Activated CD8-positive, alpha-beta memory T cell treated with anti-CD3 and anti-CD28 coated beads for 24 hours (primary cell): ENCODE results near the gene CBFA2T2.

ENCODE experiments used
- DNase-seq: peaks from one replicate; pipeline ENCODE4 v3.0.0-alpha.2; 2020

Gene CBFA2T2

GRCh38 chr20:33656010-33656782, 166.3 kb downstream of the CBFA2T2 start:
- DNase-seq, result no peak

GRCh38 chr20:33656783-33657703, 167.1 kb downstream of the CBFA2T2 start:
- no peak for DNase-seq

- no peak for DNase-seq
Observed at GRCh38 chr20:33657704-33658095, 167.8 kb downstream of the CBFA2T2 start.

- DNase-seq, result no peak
Observed at GRCh38 chr20:33658510-33658909, 168.6 kb downstream of the CBFA2T2 start.

- DNase-seq, result no peak
Observed at GRCh38 chr20:33658929-33659328, 169.0 kb downstream of the CBFA2T2 start.

DNA sequence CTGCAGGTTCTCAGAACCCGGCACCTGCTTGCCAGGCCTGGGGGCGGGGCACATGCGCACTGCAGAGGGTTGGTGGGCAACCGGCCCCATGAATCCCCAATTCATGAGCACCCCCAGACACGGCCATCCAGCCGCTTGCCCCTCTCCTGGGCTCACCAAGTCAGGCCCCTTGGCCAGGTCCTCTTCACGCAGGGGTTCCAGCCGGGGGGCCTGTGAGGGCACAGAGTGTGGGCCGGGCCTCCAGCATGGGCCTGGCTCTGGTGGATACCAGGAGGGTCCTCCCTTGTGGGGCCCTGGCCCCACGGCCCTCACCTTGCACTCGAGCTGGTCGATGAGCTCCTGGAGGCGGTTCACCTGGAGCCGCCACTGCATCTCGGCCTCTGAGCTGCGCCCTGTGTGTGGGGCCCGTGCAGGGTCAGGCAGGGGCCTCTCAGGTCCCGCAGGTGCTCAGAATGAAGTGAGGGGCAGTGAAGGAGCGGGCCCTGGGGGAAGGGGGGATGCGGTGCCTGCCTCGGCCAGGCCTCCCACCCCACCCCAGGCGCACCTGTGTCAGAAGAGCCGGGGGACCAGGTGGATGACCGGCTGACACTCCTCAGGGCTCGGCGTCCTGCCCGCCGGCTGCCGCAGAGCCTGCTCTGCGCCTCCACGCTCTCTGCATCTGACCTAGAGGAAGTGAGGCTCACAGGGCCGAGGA, 169.6 kb downstream of the CBFA2T2 start:
- DNase-seq, result no peak

GRCh38 chr20:33660035-33660684, 170.3 kb downstream of the CBFA2T2 start:
- no peak for DNase-seq

DNA sequence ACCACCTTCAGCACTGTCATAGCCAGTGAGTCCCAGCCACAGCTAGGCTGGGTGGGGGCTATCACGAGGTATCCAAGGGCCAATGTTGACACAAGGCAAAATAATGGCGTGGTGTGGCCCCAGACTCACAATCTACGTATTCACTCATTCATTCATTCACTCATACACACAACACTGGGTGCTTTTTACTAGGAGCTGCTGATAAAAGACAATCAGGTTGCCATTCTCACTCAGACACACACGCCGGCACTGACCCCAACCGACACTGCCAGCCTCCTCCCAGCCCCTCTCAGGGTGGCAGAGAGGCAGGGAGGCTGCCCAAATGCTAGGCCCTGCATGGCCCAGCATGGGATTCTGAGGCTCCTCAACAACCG, 170.8 kb downstream of the CBFA2T2 start:
- DNase-seq, result no peak

- DNase-seq, result no peak
Observed at GRCh38 chr20:33662172-33662571, 172.3 kb downstream of the CBFA2T2 start, which contains the start of gene C20orf144. C20orf144 (plus strand) TSS chr20:33662327; CDS start chr20:33662346, 19 bp downstream.

DNA sequence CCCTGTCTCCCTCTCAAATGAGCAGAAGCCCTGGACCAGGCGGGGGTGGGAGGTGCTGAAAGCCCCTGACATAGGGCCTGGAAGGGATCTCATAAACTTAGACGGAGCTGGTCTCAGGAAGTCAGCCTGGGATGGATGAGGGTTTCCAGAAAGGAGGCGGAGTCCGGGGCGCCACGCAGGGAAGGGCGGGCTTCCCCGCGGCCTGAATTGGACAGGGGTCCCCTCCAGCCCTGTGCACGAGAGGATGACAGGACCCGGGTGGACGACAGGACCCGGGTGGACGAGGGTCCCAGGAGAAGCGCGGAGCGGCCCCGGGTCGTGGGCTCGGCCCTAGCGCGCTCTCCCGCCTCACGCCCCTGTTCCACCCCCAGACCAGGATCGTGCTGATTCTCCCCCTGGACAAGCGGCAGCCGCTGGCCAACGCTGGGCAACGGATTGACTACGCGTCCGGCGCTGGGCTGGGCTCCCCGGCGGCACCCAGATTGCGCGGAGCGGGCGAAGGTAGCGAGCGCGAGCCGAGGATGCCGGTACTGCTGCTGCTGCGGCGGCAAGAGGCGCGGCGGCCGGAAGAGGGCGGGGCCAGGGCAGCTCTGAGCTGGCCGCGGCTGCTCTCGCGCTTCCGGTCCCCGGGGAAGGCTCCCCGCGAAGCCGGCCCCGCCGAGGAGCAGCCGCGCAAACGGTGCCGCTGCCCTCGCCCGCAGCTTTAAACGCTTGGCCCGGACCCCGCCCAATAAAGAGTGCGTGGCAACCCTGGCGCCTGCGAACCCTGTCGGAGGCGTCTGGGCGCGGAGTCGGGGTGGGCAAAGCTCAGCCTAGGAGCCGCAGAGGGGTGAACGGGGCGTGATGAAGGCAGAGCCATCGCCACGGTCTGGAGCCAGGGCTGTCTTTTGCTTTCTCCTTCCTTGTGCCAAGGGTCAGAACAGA, 173.5 kb downstream of the CBFA2T2 start:
- peak; percentile 91 for DNase-seq

GRCh38 chr20:33664085-33664761, 174.3 kb downstream of the CBFA2T2 start:
- no peak for DNase-seq

GRCh38 chr20:33664762-33665144, 174.9 kb downstream of the CBFA2T2 start:
- no peak for DNase-seq

DNA sequence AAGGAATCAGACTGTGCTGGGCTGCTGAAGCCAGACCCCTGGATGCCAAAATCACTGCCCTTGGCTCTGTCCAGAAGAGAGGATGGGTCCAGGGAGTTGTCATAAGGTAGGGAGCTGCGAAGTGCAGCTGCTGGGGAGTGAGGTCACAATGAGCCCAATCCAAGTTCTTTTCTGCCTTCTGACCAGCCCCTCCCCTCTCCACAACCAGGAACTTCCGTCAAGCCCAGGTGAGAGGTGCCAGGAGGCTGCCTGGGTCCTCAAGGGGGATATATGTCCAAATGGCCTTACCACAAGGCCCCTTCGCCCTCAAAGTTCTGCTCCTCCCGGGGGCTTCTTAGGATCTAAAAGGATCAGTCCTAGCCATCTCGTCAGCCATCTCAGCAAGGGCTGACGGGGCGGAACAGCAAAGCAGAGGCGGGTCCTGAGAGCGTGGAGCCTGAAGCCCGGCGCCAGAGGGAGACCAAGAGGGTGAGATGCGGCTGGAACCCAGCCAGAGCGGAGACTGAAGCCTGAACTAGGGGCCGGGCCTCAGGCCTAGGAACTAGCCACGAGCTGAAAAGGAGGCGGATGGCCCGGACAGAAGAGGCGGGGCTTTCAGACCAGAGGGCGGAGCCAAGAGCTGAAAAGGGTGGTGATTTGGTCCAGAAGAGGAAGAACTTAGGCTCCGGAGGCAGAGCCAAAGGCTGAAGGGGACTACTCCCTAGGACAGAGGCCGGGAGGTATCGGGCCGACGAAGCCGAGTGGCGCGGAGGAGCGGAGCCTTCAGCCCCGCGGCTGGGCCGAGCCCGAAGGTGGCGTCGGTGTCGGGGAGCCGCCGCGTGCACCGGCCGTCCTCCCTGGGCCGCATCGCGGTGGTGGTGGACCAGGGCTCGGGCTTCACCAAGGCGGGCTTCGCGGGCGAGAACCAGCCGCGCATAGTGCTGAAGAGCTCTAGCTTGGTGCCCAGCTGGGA, 176.7 kb downstream of the CBFA2T2 start, which contains the start of gene ACTL10:
Gene ACTL10 (plus strand): TSS at position 651 of the 952 bp plus-strand sequence. CDS start 555 bp downstream, outside the sequence.
- peak; percentile 95 for DNase-seq

DNA sequence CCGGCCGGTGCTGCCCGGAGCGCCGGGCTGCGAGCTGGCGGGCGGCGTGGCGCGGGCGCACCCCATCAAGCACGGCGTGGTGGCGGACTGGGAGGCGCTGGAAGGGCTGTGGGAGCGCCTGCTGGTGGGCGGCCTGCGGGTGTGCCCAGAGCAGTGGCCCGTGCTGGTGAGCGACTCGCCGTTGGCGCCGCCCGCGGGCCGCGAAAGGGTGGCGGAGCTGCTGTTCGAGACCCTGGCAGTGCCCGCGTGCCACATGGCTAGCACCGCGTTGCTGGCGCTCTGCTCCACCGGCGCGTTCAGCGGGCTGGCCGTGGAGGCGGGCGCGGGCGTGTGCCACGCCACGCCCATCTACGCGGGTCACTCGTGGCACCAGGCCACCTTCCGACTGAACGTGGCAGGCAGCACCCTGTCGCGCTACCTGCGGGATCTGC, 177.4 kb downstream of the CBFA2T2 start:
- peak; percentile 85 for DNase-seq

DNA sequence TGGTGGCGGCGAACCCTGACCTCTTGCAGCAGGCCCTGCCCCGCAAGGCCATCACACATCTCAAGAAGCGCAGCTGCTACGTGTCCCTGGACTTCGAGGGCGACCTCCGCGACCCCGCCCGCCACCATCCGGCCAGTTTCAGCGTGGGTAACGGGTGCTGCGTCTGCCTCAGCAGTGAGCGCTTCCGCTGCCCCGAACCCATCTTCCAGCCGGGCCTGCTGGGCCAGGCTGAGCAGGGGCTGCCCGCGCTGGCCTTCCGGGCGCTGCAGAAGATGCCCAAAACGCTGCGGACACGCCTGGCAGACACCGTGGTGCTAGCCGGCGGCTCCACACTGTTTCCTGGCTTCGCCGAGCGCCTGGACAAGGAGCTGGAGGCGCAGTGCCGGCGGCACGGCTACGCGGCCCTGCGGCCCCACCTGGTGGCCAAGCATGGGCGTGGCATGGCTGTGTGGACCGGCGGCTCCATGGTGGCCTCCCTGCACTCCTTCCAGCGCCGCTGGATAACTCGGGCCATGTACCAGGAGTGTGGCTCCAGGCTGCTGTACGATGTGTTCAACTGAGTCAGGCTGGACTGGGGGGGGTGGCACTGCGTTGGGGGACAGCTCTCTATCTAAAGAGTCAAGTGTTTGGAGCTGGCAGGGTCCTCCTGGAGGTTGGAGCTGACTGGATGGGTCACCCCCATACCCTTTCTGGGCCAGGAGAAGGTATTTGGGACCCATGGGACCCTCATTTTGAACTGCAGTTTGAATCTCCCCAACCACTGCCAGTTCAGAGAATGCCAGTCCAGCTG, 178.0 kb downstream of the CBFA2T2 start:
- peak; percentile 92 for DNase-seq

GRCh38 chr20:33668466-33669155, 178.7 kb downstream of the CBFA2T2 start:
- no peak for DNase-seq

- DNase-seq, result no peak
Observed at GRCh38 chr20:33669224-33669623, 179.3 kb downstream of the CBFA2T2 start.
